Body of pancreas (tissue), 4 donors: ENCODE results near the gene KCNH1.

ENCODE experiments used
- POLR2A ChIP-seq, 3 donors: fragments of 450-650 bp; IDR thresholded peaks; one replicate each; pipeline ENCODE4 v1.6.1; 2016; ENCODE audit warnings: antibody characterized with exemption in 3 of 3, mild to moderate bottlenecking in 2 of 3
- TF ChIP-seq, protein P1 (sequence below), 7 experiments: fragments of 450-650 bp in 4 of 7; fragments of 200-600 bp in 3 of 7; sonication (generic) in 3 of 7; IDR thresholded peaks; one replicate each; pipeline ENCODE4 v1.5.1; 2016 to 2019; ENCODE audit warnings: antibody characterized with exemption in 7 of 7

DNA sequence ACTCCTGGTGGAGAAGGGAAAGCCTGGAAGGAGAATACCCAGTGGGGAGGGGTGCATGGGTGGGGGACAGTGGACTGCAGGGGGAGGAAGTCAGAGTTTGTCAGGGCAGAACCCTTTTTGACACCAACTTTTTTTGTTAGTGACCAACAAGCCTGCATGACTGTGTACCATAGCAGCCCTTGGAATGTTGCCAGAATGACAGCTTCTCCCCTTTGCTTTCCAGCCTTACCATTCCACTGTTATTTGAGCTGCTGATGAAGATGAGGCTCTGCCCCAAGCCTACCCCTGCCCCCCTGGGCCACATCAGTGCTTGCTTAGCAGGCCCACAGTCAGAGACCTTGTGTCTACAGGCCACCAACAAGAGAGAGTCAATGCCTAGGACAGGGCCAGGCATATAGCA is 464.0 kb downstream of the KCNH1 start:
- TF ChIP-seq, protein P1, sequence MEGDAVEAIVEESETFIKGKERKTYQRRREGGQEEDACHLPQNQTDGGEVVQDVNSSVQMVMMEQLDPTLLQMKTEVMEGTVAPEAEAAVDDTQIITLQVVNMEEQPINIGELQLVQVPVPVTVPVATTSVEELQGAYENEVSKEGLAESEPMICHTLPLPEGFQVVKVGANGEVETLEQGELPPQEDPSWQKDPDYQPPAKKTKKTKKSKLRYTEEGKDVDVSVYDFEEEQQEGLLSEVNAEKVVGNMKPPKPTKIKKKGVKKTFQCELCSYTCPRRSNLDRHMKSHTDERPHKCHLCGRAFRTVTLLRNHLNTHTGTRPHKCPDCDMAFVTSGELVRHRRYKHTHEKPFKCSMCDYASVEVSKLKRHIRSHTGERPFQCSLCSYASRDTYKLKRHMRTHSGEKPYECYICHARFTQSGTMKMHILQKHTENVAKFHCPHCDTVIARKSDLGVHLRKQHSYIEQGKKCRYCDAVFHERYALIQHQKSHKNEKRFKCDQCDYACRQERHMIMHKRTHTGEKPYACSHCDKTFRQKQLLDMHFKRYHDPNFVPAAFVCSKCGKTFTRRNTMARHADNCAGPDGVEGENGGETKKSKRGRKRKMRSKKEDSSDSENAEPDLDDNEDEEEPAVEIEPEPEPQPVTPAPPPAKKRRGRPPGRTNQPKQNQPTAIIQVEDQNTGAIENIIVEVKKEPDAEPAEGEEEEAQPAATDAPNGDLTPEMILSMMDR (IDR thresholded peaks at IDR 0.05): no peak
- no peak for TF ChIP-seq POLR2A (IDR thresholded peaks at IDR 0.05)
